Natural killer cell treated with Interleukin-12 subunit alpha and Interleukin-12 subunit beta and Interleukin-15 and Interleukin-18, amount 100 ng/mL, for 72 hours (primary cell): ENCODE measurements around the gene DNAJC24. TPM values are rescaled to one million over a fixed set of nuclear protein-coding genes. Genes with fewer than 3 reads are reported as not detected.

Experiments
- ATAC-seq, 2 donors: fragments of 150-1000 bp; cut with Tn5 transposase in 1 of 2; sonication (Bioruptor Pico), chemical (Tn5 transposase) in 1 of 2; 2 replicates each; pipeline ENCODE4 v1.10.0; 2021
- DNase-seq: peaks from one replicate; pipeline ENCODE4 v3.0.0; 2022; ENCODE audit warnings: low spot score
- H3K27ac Mint-ChIP-seq, 2 donors: 1 replicate in 1 of 2; 2 replicates in 1 of 2; pipeline ENCODE4 v1.8.0; 2022; ENCODE audit warnings: mixed read lengths in 2 of 2, mild to moderate bottlenecking in 1 of 2, moderate library complexity in 1 of 2
- H3K27me3 Mint-ChIP-seq, 2 donors: 1 replicate in 1 of 2; 2 replicates in 1 of 2; pipeline ENCODE4 v1.8.0; 2022; ENCODE audit warnings: mixed read lengths in 2 of 2
- H3K36me3 Mint-ChIP-seq: one replicate; pipeline ENCODE4 v1.8.0; 2022; ENCODE audit warnings: mixed read lengths
- H3K4me1 Mint-ChIP-seq, 2 donors: 1 replicate in 1 of 2; 2 replicates in 1 of 2; pipeline ENCODE4 v1.8.0; 2022; ENCODE audit warnings: low read depth in 2 of 2, mixed read lengths in 2 of 2, mild to moderate bottlenecking in 1 of 2
- H3K4me3 Mint-ChIP-seq: one replicate; pipeline ENCODE4 v1.8.0; 2022; ENCODE audit warnings: mixed read lengths
- H3K9me3 Mint-ChIP-seq: 2 replicates; pipeline ENCODE4 v1.8.0; 2022; ENCODE audit warnings: mixed read lengths
- total RNA-seq, 2 donors: library from RNA; stranded (reverse); gene quantifications; one replicate each; pipeline ENCODE4 v1.2.3, GENCODE V29; 2022

DNAJC24 gene
- total RNA-seq, 2 donors from 2014 or later = 16.7 to 16.8 TPM

DNA sequence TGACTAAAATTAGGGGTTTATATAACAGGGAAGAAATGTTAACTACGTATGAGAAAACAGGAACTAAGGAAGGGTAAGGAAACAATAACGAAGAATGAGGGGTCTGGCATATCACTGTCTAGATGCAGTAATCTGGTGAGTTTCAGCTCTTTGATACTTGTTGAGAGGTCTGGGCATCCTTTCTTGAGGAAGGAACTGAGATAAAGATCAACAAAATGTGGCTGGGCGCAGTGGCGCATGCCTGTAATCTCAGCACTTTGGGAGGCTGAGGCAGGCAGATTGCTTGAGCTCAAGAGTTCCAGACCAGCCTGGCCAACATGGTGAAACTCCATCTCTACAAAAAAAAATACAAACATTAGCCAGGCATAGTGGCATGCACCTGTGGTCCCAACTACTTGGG lies 2.9 kb upstream of the DNAJC24 start:
- no peak for ATAC-seq
- H3K36me3 Mint-ChIP-seq = no peaks in the 10 kb centered on the region
- no peak overlapping the region for H3K4me3 Mint-ChIP-seq
- no peak overlapping the region for H3K27ac Mint-ChIP-seq
- no peak for DNase-seq
- peaks cover 12 to 18% of the 10 kb centered on the region in 2 donors for H3K4me1 Mint-ChIP-seq
- H3K9me3 Mint-ChIP-seq = no peaks in the 10 kb centered on the region
- H3K27me3 Mint-ChIP-seq = peaks cover 25 to 35% of the 10 kb centered on the region in 2 donors

DNA sequence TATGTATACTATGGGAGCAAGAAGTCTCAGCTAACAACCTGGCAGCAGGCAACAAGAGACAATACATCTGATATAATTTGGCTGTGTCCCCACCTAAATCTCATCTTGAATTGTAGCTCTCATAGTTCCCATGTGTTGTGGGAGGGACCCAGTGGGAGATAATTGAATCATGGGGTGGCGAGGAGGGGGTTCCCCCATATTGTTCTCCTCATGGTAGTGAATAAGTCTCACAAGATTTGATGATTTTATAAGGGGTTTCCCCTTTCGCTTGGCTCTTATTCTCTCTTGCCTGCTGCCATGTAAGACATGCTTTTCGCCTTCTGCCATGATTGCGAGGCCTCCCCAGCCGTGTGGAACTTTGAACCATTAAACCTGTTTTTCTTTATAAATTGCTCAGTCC lies 6.2 kb downstream of the DNAJC24 start:
- H3K4me3 Mint-ChIP-seq = no peak overlapping the region
- DNase-seq (no peak), ATAC-seq (no peak)
- peaks cover 18 to 22% of the 10 kb centered on the region in 2 donors for H3K4me1 Mint-ChIP-seq
- no peak overlapping the region for H3K27ac Mint-ChIP-seq
- peaks cover 16% of the 10 kb centered on the region for H3K36me3 Mint-ChIP-seq
- no peaks in the 10 kb centered on the region for H3K9me3 Mint-ChIP-seq
- H3K27me3 Mint-ChIP-seq = no peaks in the 10 kb centered on the region

DNA sequence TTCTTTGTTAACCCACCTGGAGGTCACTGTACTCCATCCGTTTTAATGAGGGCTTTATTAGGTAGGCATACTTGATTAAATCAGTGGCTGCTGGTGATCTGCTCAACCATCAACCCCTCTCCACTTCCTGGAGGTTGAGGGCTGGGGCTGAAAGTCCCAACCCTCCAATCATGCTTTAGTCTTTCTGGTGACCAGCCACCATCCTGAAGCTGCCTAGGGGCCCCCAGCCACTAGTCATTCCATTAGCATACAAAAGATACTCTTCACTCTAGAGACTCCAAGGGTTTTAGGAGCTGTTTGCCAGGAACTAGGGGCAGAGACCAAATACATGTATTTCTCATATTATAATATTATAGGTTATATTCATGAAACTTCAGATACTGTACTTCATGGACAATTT lies 13.5 kb downstream of the DNAJC24 start:
- no peak overlapping the region for H3K27ac Mint-ChIP-seq
- no peak for DNase-seq
- H3K4me1 Mint-ChIP-seq = peaks cover 8% of the 10 kb centered on the region in 2 donors
- H3K4me3 Mint-ChIP-seq = no peak overlapping the region
- H3K36me3 Mint-ChIP-seq = peaks cover 6% of the 10 kb centered on the region
- H3K27me3 Mint-ChIP-seq = no peaks in the 10 kb centered on the region
- no peaks in the 10 kb centered on the region for H3K9me3 Mint-ChIP-seq
- ATAC-seq = no peak

DNA sequence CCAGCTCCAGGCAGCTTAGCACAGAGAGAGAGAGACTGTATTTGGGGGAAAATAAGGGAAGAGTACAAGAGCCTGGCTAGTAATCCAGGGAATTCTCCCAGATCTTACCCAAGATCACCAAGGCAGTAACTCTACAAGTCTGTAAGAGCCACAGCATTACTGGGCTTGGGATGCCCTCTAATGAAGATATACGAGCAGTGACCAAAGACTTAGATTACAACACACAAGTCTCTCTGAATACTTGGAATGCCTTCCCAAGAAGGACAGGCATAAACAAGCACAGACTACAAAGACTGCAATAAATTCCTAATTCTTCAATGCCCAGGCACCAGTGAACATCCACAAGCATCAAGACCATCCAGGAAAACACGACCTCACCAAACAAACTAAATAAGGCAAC lies 17.7 kb downstream of the DNAJC24 start:
- DNase-seq = no peak
- no peaks in the 10 kb centered on the region for H3K27me3 Mint-ChIP-seq
- no peak overlapping the region for H3K27ac Mint-ChIP-seq
- no peak overlapping the region for H3K4me3 Mint-ChIP-seq
- H3K36me3 Mint-ChIP-seq = peaks cover 6% of the 10 kb centered on the region
- no peak for ATAC-seq
- peaks cover 3% of the 10 kb centered on the region for H3K9me3 Mint-ChIP-seq
- H3K4me1 Mint-ChIP-seq = peaks cover 8% of the 10 kb centered on the region in 2 donors

DNA sequence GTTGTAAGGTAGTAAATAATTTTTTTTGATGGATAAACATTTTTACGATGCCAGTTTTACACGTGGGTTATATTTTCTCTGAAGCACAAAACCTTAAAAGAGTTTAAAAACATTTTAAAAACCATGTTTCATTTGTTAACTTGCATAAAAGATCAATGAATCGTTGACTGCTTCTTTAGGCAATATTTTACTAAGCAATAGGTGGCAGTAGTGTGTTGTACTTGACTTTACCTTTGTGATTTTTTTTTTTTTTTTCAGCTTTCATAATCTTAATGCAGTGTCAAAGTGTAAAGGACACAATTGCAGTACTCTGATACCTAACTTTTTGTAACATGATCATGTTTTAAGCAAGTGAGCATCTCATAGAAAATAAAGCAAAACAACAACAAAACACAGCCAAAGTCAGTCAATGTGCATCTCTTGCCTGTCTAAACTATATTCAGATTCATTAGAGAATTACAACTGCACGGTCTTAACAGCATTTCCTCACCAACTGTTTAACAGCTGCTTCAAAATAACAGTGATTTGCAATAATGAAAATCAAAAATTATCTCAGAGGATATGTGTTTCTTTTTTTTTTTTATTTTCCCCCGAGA lies 27.7 kb downstream of the DNAJC24 start:
- Mint-ChIP-seq H3K27ac (no peak overlapping the region), H3K36me3 (peaks cover 7% of the 10 kb centered on the region), H3K4me1 (peaks cover 0 to 3% of the 10 kb centered on the region in 2 donors), H3K27me3 (no peaks in the 10 kb centered on the region), H3K4me3 (no peak overlapping the region), H3K9me3 (no peaks in the 10 kb centered on the region)
- DNase-seq (no peak), ATAC-seq (no peak)

GRCh38 chr11:31404614-31405013 lies 35.0 kb downstream of the DNAJC24 start:
- no peak overlapping the region for H3K4me3 Mint-ChIP-seq
- no peak overlapping the region for H3K27ac Mint-ChIP-seq
- ATAC-seq (no peak), DNase-seq (no peak)
- peaks cover 0 to 4% of the 10 kb centered on the region in 2 donors for H3K4me1 Mint-ChIP-seq
- H3K36me3 Mint-ChIP-seq = peaks cover 7% of the 10 kb centered on the region
- no peaks in the 10 kb centered on the region for H3K27me3 Mint-ChIP-seq
- H3K9me3 Mint-ChIP-seq = no peaks in the 10 kb centered on the region

- ATAC-seq = peak in 1 of 2 donors; percentile 41
- no peaks in the 10 kb centered on the region for H3K27me3 Mint-ChIP-seq
- DNase-seq = no peak
- no peak overlapping the region for H3K27ac Mint-ChIP-seq
- H3K4me3 Mint-ChIP-seq = no peak overlapping the region
- peaks cover 6% of the 10 kb centered on the region for H3K36me3 Mint-ChIP-seq
- no peaks in the 10 kb centered on the region for H3K9me3 Mint-ChIP-seq
- H3K4me1 Mint-ChIP-seq = peaks cover 0 to 2% of the 10 kb centered on the region in 2 donors
Observed at GRCh38 chr11:31408201-31408600, 38.5 kb downstream of the DNAJC24 start.

DNA sequence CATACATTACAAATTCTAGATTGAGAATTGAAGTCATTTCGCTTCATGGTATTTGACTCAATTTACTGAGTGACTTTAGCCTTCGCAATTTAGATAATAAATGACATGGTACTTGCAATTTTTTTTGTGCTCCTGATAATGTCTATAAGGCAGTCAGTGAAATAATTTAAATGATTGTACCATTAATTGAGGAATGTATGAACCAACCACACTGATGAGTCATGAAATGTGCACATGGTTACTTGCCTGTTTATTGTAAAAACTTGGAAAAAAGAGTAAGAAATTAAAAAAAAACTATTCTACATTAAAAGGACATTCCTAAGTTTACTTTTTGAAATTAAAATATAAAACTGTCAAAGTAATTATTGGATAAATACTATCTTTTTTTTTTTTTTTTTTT lies 43.3 kb downstream of the DNAJC24 start:
- no peak overlapping the region for H3K27ac Mint-ChIP-seq
- H3K4me3 Mint-ChIP-seq = no peak overlapping the region
- H3K27me3 Mint-ChIP-seq = no peaks in the 10 kb centered on the region
- H3K4me1 Mint-ChIP-seq = no peaks in the 10 kb centered on the region
- no peak for DNase-seq
- H3K36me3 Mint-ChIP-seq = peaks cover 6% of the 10 kb centered on the region
- H3K9me3 Mint-ChIP-seq = no peaks in the 10 kb centered on the region
- no peak for ATAC-seq

- no peaks in the 10 kb centered on the region for H3K27me3 Mint-ChIP-seq
- H3K27ac Mint-ChIP-seq = no peak overlapping the region
- no peak overlapping the region for H3K4me3 Mint-ChIP-seq
- H3K36me3 Mint-ChIP-seq = peaks cover 6% of the 10 kb centered on the region
- DNase-seq (no peak), ATAC-seq (no peak)
- no peaks in the 10 kb centered on the region for H3K4me1 Mint-ChIP-seq
- H3K9me3 Mint-ChIP-seq = no peaks in the 10 kb centered on the region
Observed at GRCh38 chr11:31414338-31414737, 44.7 kb downstream of the DNAJC24 start.

DNA sequence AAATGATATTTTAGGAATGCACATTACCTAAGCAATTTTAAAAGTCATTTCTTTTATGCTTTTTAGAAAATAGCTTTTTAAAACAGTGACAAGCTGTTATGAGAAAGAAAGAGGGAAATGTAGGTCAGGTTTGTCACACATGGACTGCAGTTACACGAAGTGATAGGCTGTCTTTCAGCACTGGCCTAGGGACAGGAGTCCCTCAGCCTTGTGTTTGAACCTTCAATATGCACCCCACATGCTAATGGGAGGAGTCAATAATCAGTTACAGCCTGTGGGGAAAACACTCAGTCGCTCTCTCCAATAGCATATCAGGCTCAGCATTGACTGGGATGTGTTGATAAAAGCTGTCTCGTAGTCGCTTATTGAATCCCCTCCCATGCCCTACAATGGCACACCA lies 45.8 kb downstream of the DNAJC24 start:
- Mint-ChIP-seq H3K9me3 (no peaks in the 10 kb centered on the region), H3K36me3 (peaks cover 6% of the 10 kb centered on the region), H3K27ac (no peak overlapping the region), H3K4me3 (no peak overlapping the region), H3K4me1 (no peaks in the 10 kb centered on the region), H3K27me3 (no peaks in the 10 kb centered on the region)
- DNase-seq (no peak), ATAC-seq (no peak)

DNA sequence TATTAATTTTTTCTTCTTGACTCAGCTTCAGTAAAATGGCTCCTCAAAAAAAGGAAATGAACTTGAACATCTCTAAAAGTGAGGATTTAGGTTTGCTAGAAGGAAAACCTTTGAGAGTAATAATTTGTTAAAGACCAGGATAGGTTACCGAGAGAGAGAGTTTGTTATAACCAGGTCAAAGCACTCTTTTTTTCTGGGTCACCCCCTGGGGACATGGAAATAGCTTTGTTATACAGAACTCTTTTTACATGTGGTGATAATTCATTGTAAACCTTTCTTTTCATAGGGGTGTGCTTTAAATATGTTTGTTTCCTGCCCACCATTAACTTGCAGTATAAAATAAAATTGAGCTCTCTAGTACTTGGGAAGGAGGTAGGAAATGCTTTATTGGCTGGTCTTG lies 47.7 kb downstream of the DNAJC24 start:
- no peaks in the 10 kb centered on the region for H3K27me3 Mint-ChIP-seq
- H3K9me3 Mint-ChIP-seq = no peaks in the 10 kb centered on the region
- H3K4me1 Mint-ChIP-seq = no peaks in the 10 kb centered on the region
- no peak overlapping the region for H3K4me3 Mint-ChIP-seq
- DNase-seq (no peak), ATAC-seq (no peak)
- H3K36me3 Mint-ChIP-seq = no peaks in the 10 kb centered on the region
- no peak overlapping the region for H3K27ac Mint-ChIP-seq

DNA sequence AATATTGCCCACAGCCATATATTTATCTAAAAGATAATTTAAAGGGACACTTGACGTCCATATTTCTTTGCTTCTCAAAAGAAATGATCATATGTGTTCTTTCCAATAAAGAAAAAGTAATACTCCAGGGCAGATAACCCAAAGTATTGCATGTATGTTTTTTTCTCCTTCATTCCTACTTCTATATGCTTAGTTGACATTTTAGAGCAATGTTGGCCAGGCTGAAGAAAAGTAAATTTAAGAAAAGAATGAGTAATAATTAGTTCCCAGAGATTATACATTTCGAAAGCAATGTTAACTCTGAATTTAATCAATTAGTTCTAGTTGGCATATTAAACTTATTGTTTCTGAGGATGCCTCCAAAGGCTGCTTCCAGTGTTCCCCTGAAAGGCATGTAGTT lies 48.2 kb downstream of the DNAJC24 start:
- H3K9me3 Mint-ChIP-seq = no peaks in the 10 kb centered on the region
- no peak overlapping the region for H3K27ac Mint-ChIP-seq
- DNase-seq = no peak
- no peak overlapping the region for H3K4me3 Mint-ChIP-seq
- no peaks in the 10 kb centered on the region for H3K27me3 Mint-ChIP-seq
- no peaks in the 10 kb centered on the region for H3K4me1 Mint-ChIP-seq
- no peaks in the 10 kb centered on the region for H3K36me3 Mint-ChIP-seq
- no peak for ATAC-seq

- ATAC-seq = no peak
- Mint-ChIP-seq H3K27ac (no peak overlapping the region), H3K4me3 (no peak overlapping the region), H3K4me1 (no peaks in the 10 kb centered on the region), H3K36me3 (no peaks in the 10 kb centered on the region), H3K27me3 (no peaks in the 10 kb centered on the region), H3K9me3 (no peaks in the 10 kb centered on the region)
- no peak for DNase-seq
Observed at GRCh38 chr11:31419138-31419537, 49.5 kb downstream of the DNAJC24 start.

GRCh38 chr11:31419669-31420068 lies 50.0 kb downstream of the DNAJC24 start:
- Mint-ChIP-seq H3K36me3 (no peaks in the 10 kb centered on the region), H3K27me3 (no peaks in the 10 kb centered on the region), H3K27ac (no peak overlapping the region), H3K4me3 (no peak overlapping the region), H3K9me3 (no peaks in the 10 kb centered on the region), H3K4me1 (no peaks in the 10 kb centered on the region)
- DNase-seq = no peak
- ATAC-seq = no peak

GRCh38 chr11:31421820-31422219 lies 52.2 kb downstream of the DNAJC24 start:
- no peak overlapping the region for H3K4me3 Mint-ChIP-seq
- H3K27me3 Mint-ChIP-seq = no peaks in the 10 kb centered on the region
- no peak overlapping the region for H3K27ac Mint-ChIP-seq
- DNase-seq (no peak), ATAC-seq (no peak)
- no peaks in the 10 kb centered on the region for H3K9me3 Mint-ChIP-seq
- H3K4me1 Mint-ChIP-seq = no peaks in the 10 kb centered on the region
- H3K36me3 Mint-ChIP-seq = no peaks in the 10 kb centered on the region
